ENCODE measurements around the gene TUBGCP2. TPM values are rescaled to one million over a fixed set of nuclear protein-coding genes. Genes with fewer than 3 reads are reported as not detected.
A peak's percentile ranks its signal among the peaks of the same experiment; 100 is the strongest.

TUBGCP2 gene
- total and polyA plus RNA-seq, 2 of the 13 experiments (the other 11 are each of a cell fraction or from before 2014, with no cell fraction given): 21.3 to 34.5 TPM

- in situ Hi-C loops (cut with HindIII; ENCODE audit: extremely low pct_ligation_motif_present, low pct_unique_long_range_greater_than_20kb) (no loop called here), intact Hi-C loops (cut with micrococcal nuclease; ENCODE audit: unreplicated experiment) (no loop called here)
- peaks cover 23% of the 10 kb centered on the region for H3K4me1 ChIP-seq (ENCODE audit: insufficient read depth, low read length)
- TF ChIP-seq HCFC1 (IDR thresholded peaks at IDR 0.05; ENCODE audit: low read depth, low read length) (no peak), POLR2A (IDR thresholded peaks at IDR 0.05; ENCODE audit: insufficient read depth in 1 of 2, low read depth in 2 of 2, low read length in 2 of 2) (no peak), YEATS4 (CRISPR knock-in tag; IDR thresholded peaks at IDR 0.05; ENCODE audit: borderline replicate concordance) (no peak), FOXJ3 (CRISPR knock-in tag; IDR thresholded peaks at IDR 0.05; ENCODE audit: borderline replicate concordance) (no peak), TFDP2 (CRISPR knock-in tag; IDR thresholded peaks at IDR 0.05) (no peak), ZFP36L1 (CRISPR knock-in tag; IDR thresholded peaks at IDR 0.05) (no peak), TFDP1 (CRISPR knock-in tag; IDR thresholded peaks at IDR 0.05; ENCODE audit: borderline replicate concordance) (no peak), ZNF747 (CRISPR knock-in tag; IDR thresholded peaks at IDR 0.05; ENCODE audit: borderline replicate concordance) (no peak), NR2C2 (CRISPR knock-in tag; IDR thresholded peaks at IDR 0.05; ENCODE audit: borderline replicate concordance) (no peak), HIC2 (CRISPR knock-in tag; IDR thresholded peaks at IDR 0.05; ENCODE audit: low read depth) (no peak), ELF3 (CRISPR knock-in tag; IDR thresholded peaks at IDR 0.05) (no peak), ZEB1 (IDR thresholded peaks at IDR 0.05; ENCODE audit: insufficient replicate concordance, low read depth) (no peak), MEIS2 (CRISPR knock-in tag; IDR thresholded peaks at IDR 0.05) (no peak), CBX1 (IDR thresholded peaks at IDR 0.05; ENCODE audit: low read depth) (no peak), KMT2B (CRISPR knock-in tag; IDR thresholded peaks at IDR 0.05) (no peak), EHMT2 (IDR thresholded peaks at IDR 0.05; ENCODE audit: borderline replicate concordance, low read depth, low read length) (no peak), ZNF549 (CRISPR knock-in tag; IDR thresholded peaks at IDR 0.05) (no peak)
- H3K27me3 ChIP-seq (ENCODE audit: control insufficient read depth in 1 of 2, insufficient read depth in 2 of 2, low read length in 2 of 2): peaks cover 0 to 21% of the 10 kb centered on the region in 2 experiments; a peak in 3 of 5 replicates
- CTCF ChIA-PET (ENCODE audit: low intra/inter-chr PET ratio, low total read pairs): no interaction called here
- WGBS (ENCODE audit: low lambda C conversion rate): 29% methylated on average over 7 of the region's 12 CpGs
- H3K9ac ChIP-seq (ENCODE audit: insufficient read depth, low read depth, low read length): no peak overlapping the region
- H3K4me2 ChIP-seq (ENCODE audit: low read depth, low read length): no peak overlapping the region
- H3K36me3 ChIP-seq (replicated peaks in 1 of 2; ENCODE audit: control insufficient read depth in 1 of 2, insufficient read depth in 2 of 2, low read length in 2 of 2): peaks cover 3 to 11% of the 10 kb centered on the region in 2 experiments; a peak in 1 of 5 replicates
- FAIRE-seq (no peak), ATAC-seq (0 out of 3 replicates have a peak, but pooled peaks have one; percentile 3), DNase-seq (ENCODE audit: low spot score) (no peak)
- H3K27ac ChIP-seq (ENCODE audit: extremely low read length, insufficient read depth, low read length): no peak overlapping the region
- H3K9me3 ChIP-seq (ENCODE audit: low read length): no peaks in the 10 kb centered on the region
- BruUV-seq (replicated peaks): no TSS peak
- no peak overlapping the region for H3K4me3 ChIP-seq (replicated peaks in 1 of 3; ENCODE audit: insufficient read depth in 1 of 3, low read depth in 2 of 3, low read length in 3 of 3)
- POLR2A ChIA-PET: no interaction called here
- H2AFZ ChIP-seq (ENCODE audit: low read length): no peak overlapping the region
- H4K20me1 ChIP-seq (ENCODE audit: insufficient read depth, low read length): peaks cover 7% of the 10 kb centered on the region; the same call in 1 of the 2 replicates
- H3K79me2 ChIP-seq (ENCODE audit: insufficient read depth, low read length): no peaks in the 10 kb centered on the region
These were observed 33.0 kb downstream of the TUBGCP2 start for GRCh38 chr10:133275684-133276092.
